Stimulated activated naive CD8-positive, alpha-beta T cell treated with anti-CD3 and anti-CD28 coated beads, Interleukin-15, amount 100 ng/mL, for 72 hours (primary cell): ENCODE data around the gene PCDH17.

ENCODE experiments used
- ATAC-seq: fragments of 150-1000 bp; cut with Tn5 transposase; 2 replicates; pipeline ENCODE4 v1.10.0; 2021; ENCODE audit warnings: mild to moderate bottlenecking, moderate library complexity
- DNase-seq, 2 donors: peaks; one replicate each; pipeline ENCODE4 v3.0.0; 2021 to 2022
- H3K27ac Mint-ChIP-seq, 2 donors: one replicate each; pipeline ENCODE4 v1.8.0; 2022; ENCODE audit warnings: mild to moderate bottlenecking in 2 of 2, mixed read lengths in 2 of 2, moderate library complexity in 2 of 2
- H3K27me3 Mint-ChIP-seq: one replicate; pipeline ENCODE4 v1.8.0; 2022; ENCODE audit warnings: mixed read lengths
- H3K4me1 Mint-ChIP-seq: one replicate; pipeline ENCODE4 v1.8.0; 2022; ENCODE audit warnings: mild to moderate bottlenecking, mixed read lengths
- H3K4me3 Mint-ChIP-seq, 2 donors: one replicate each; pipeline ENCODE4 v1.8.0; 2022; ENCODE audit warnings: mild to moderate bottlenecking in 2 of 2, mixed read lengths in 2 of 2, moderate library complexity in 1 of 2
- H3K9me3 Mint-ChIP-seq, 2 donors: one replicate each; pipeline ENCODE4 v1.8.0; 2022; ENCODE audit warnings: mixed read lengths in 2 of 2

Gene PCDH17

GRCh38 chr13:57631596-57632275, at the start of gene PCDH17:
Gene PCDH17, plus strand, starts transcription at chr13:57631744. Its CDS starts 803 bp downstream, at chr13:57632547.
- no peak for ATAC-seq
- no peak for DNase-seq

DNA sequence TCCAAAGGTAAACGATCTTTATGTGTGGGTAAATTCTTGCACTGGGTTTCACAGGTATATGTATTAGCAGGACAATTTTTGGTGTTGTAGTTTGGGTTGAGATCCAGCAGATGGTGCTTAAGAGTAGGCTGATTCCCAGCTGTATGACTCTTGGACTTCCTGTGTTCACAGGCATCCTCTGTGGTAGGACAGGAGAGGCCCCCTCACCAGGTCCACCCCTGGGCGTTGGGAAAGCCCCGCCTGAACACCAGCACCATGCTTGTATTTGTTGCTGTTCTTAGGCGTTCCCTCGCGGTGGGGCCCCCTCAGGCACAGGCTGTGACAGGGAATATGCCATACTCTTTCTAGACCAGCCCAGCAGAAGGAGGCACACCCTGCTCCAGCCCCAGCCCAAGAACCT, 49.5 kb upstream of the PCDH17 start:
- no peaks in the 10 kb centered on the region for H3K27me3 Mint-ChIP-seq
- H3K4me1 Mint-ChIP-seq = no peaks in the 10 kb centered on the region
- DNase-seq = no peak
- no peak overlapping the region for H3K4me3 Mint-ChIP-seq
- peaks cover 8 to 9% of the 10 kb centered on the region in 2 donors for H3K9me3 Mint-ChIP-seq
- no peak overlapping the region for H3K27ac Mint-ChIP-seq
- no peak for ATAC-seq

More at GRCh38 chr13:57631596-57632275, at the start of gene PCDH17:
- Mint-ChIP-seq H3K4me3 (peak within 1 kb of the TSS; percentile 69 to 77), H3K27ac (peak within 1 kb of the TSS in 1 of 2 donors; percentile 22), H3K27me3 (peaks cover 72% of the 10 kb centered on the region), H3K9me3 (peaks cover 0 to 12% of the 10 kb centered on the region in 2 donors), H3K4me1 (peaks cover 59% of the 10 kb centered on the region)

- Mint-ChIP-seq H3K27ac (no peak overlapping the region), H3K9me3 (peaks cover 8 to 9% of the 10 kb centered on the region in 2 donors), H3K27me3 (no peaks in the 10 kb centered on the region), H3K4me3 (no peak overlapping the region), H3K4me1 (no peaks in the 10 kb centered on the region)
- DNase-seq (no peak), ATAC-seq (no peak)
Observed at GRCh38 chr13:57583529-57583928, 48.0 kb upstream of the PCDH17 start.

DNA sequence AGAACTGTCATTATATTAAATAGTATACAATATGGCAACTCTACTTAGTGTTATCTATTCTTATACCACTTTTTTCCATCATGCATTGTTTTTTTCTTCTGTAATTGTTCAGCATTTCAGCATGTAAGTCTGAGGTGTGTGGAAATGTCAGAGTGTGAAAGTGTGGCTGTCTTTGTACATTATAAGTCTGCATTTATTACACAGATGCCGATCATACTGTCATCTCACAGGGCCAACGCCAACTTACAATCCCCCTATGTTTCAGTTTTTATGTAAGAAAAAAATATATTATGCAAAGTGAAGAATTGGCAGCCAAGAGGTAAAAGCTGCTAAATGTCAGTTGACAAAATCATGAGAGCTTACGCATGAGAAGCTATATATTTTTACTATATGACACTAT, 42.9 kb upstream of the PCDH17 start:
- DNase-seq (no peak), ATAC-seq (no peak)
- Mint-ChIP-seq H3K27me3 (no peaks in the 10 kb centered on the region), H3K4me3 (no peak overlapping the region), H3K9me3 (no peaks in the 10 kb centered on the region), H3K4me1 (no peaks in the 10 kb centered on the region), H3K27ac (no peak overlapping the region)

GRCh38 chr13:57595775-57596174, 35.8 kb upstream of the PCDH17 start:
- Mint-ChIP-seq H3K4me3 (no peak overlapping the region), H3K9me3 (peaks cover 6 to 8% of the 10 kb centered on the region in 2 donors), H3K27me3 (no peaks in the 10 kb centered on the region), H3K27ac (no peak overlapping the region), H3K4me1 (no peaks in the 10 kb centered on the region)
- DNase-seq (no peak), ATAC-seq (no peak)

- Mint-ChIP-seq H3K27ac (no peak overlapping the region), H3K4me3 (no peak overlapping the region), H3K27me3 (no peaks in the 10 kb centered on the region), H3K9me3 (peaks cover 6 to 8% of the 10 kb centered on the region in 2 donors), H3K4me1 (no peaks in the 10 kb centered on the region)
- DNase-seq (no peak), ATAC-seq (no peak)
Observed at GRCh38 chr13:57601536-57601935, 30.0 kb upstream of the PCDH17 start.

DNA sequence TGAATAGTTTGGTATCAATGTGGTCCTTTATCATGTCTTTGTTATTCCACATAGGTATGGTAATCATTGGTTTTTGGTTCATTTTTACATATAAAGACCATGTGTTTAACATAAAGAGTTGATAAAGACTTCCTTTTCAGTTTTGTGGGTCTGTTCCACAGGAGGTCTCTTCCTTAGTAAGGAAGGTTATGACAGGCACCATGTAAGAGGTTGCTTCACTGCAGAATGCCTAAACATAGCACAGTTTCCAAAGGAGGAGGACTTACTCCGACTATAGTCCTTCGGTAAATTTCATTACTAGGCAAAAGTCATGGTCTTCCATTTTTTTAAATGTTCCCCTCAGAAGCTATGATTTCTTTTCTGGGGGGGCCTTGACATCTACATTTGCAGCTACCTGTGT, 27.1 kb upstream of the PCDH17 start:
- H3K27me3 Mint-ChIP-seq = no peaks in the 10 kb centered on the region
- H3K9me3 Mint-ChIP-seq = no peaks in the 10 kb centered on the region
- ATAC-seq (no peak), DNase-seq (no peak)
- no peaks in the 10 kb centered on the region for H3K4me1 Mint-ChIP-seq
- no peak overlapping the region for H3K27ac Mint-ChIP-seq
- no peak overlapping the region for H3K4me3 Mint-ChIP-seq

DNA sequence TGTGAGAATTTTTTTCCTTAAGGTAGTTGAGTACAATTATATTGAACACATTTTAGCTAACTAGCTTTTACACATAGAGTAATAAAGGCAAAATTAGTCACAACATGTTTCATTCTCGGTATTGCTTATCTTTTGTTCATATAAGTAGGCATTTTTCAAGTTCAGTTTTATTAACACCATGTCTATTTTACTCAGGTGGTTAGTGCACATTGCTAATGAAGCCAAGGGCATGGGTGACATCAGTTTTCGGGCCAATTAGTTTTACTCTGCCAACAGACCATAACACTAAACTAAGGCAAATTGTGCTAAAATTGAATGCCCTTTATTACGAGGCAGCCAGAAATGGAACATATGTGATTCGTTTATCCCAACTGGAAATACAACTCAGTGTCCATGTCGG, 19.6 kb upstream of the PCDH17 start:
- DNase-seq (no peak), ATAC-seq (no peak)
- H3K27ac Mint-ChIP-seq = no peak overlapping the region
- H3K4me1 Mint-ChIP-seq = no peaks in the 10 kb centered on the region
- no peak overlapping the region for H3K4me3 Mint-ChIP-seq
- H3K27me3 Mint-ChIP-seq = no peaks in the 10 kb centered on the region
- H3K9me3 Mint-ChIP-seq = peaks cover 0 to 5% of the 10 kb centered on the region in 2 donors

DNA sequence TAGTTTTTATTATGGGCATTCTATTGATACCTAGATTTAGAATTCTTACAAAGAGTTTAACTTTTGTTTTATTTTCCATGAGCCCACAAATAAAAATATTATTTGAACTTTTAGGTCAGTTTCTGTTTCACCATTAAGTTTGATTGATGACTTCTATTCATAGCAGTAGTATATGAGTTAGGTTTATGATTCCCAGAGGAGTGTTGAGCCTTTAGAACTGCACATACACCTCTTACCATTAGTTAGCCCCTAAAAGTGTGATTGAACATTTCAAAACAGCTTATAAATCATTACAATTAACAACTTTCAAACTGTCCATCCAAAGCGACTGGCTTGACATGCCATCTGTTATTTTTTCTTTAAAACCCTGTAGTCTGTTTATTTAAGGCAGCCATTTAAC, 19.0 kb upstream of the PCDH17 start:
- H3K27me3 Mint-ChIP-seq = no peaks in the 10 kb centered on the region
- H3K4me1 Mint-ChIP-seq = no peaks in the 10 kb centered on the region
- no peak overlapping the region for H3K4me3 Mint-ChIP-seq
- peaks cover 0 to 5% of the 10 kb centered on the region in 2 donors for H3K9me3 Mint-ChIP-seq
- no peak for ATAC-seq
- DNase-seq = no peak
- no peak overlapping the region for H3K27ac Mint-ChIP-seq

- no peak for DNase-seq
- Mint-ChIP-seq H3K27ac (no peak overlapping the region), H3K4me1 (peaks cover 13% of the 10 kb centered on the region), H3K9me3 (no peaks in the 10 kb centered on the region), H3K4me3 (no peak overlapping the region), H3K27me3 (peaks cover 20% of the 10 kb centered on the region)
- no peak for ATAC-seq
Observed at GRCh38 chr13:57624565-57625435, 6.7 kb upstream of the PCDH17 start.

DNA sequence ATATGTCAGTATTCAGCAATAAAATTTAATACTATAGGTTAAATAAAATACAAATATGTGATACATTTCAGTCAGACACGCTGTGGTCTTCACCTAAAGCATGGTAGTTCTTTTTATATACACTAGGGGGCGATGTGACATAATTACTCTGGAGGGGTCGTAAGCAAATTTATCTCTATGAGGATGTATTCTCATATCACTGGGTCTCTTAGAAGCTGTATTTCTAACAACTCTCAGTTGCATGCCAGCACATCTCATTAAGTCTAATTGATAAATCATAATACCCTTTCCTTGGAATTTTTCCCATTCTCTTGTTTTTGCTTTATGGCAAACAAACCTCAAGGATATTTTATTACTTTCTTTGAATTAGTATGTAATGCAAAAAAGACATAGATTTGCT, 3.9 kb upstream of the PCDH17 start:
- ATAC-seq (peak; percentile 51), DNase-seq (no peak)
- H3K9me3 Mint-ChIP-seq = no peaks in the 10 kb centered on the region
- H3K27ac Mint-ChIP-seq = no peak overlapping the region
- H3K4me1 Mint-ChIP-seq = peaks cover 42% of the 10 kb centered on the region
- H3K27me3 Mint-ChIP-seq = peaks cover 48% of the 10 kb centered on the region
- no peak overlapping the region for H3K4me3 Mint-ChIP-seq

- peak overlapping the region; percentile 69 to 83 for H3K4me3 Mint-ChIP-seq
Observed at GRCh38 chr13:57629391-57629804, 2.1 kb upstream of the PCDH17 start.

GRCh38 chr13:57629821-57630235, 1.7 kb upstream of the PCDH17 start:
- peaks cover 59% of the 10 kb centered on the region for H3K4me1 Mint-ChIP-seq
- no peak overlapping the region for H3K27ac Mint-ChIP-seq
- H3K9me3 Mint-ChIP-seq = peaks cover 0 to 12% of the 10 kb centered on the region in 2 donors
- peak; percentile 70 for ATAC-seq
- H3K4me3 Mint-ChIP-seq = peak overlapping the region; percentile 69 to 83
- peaks cover 70% of the 10 kb centered on the region for H3K27me3 Mint-ChIP-seq
- peak; percentile 35 to 44 for DNase-seq

More at GRCh38 chr13:57629391-57629804, 2.1 kb upstream of the PCDH17 start:
- Mint-ChIP-seq H3K9me3 (peaks cover 0 to 9% of the 10 kb centered on the region in 2 donors), H3K27me3 (peaks cover 66% of the 10 kb centered on the region), H3K27ac (no peak overlapping the region), H3K4me1 (peaks cover 56% of the 10 kb centered on the region)
- ATAC-seq = peak; percentile 25
- no peak for DNase-seq

DNA sequence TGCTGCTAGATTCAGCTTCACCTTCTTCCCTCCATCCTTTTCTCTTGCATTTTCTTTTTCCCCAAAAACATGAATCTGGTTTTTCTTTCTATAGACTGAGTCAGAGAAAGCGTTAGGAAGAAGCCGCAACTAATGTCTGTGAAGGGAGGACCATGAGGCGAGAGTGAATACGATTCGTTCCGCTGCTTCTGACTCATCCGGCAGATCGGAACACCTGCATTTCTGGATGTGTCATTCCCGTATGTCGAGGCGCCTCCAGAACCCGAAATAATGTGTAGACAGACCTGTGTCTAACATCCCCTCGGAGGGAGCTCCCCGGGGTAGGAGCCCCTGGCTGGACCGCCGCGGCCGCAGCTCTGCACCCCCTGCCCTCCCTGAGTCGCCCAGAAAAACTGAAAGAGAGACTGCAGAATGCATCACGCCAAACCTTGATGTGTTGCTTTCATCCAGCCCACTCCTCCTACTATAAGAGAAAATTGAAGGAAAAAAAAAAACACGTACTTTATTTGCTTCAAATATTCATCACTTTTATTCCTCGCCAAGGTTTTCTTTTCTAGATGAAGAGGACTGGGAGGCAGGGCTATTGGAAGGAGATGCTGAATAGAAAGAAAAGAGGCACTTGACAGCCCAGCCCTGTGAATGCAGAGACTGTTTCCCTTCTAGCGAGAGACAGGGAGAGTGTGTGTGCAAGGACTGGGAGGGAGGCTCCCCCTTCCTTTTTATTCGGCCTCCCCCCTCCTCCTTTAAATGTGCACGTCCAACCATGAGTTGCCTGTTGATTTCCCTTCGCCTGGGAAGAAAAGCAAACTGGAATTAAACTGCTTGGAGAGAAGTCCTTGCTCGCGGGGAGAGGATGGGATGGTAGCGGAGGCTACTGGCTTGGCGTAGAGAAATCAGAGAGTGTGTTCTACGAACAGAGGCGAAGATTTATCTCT, 616 bp upstream of the PCDH17 start:
- Mint-ChIP-seq H3K27me3 (peaks cover 72% of the 10 kb centered on the region), H3K4me1 (peaks cover 59% of the 10 kb centered on the region), H3K4me3 (peak overlapping the region; percentile 69 to 77), H3K9me3 (peaks cover 0 to 12% of the 10 kb centered on the region in 2 donors), H3K27ac (peak overlapping the region in 1 of 2 donors; percentile 22)
- DNase-seq = no peak
- ATAC-seq = no peak
